Mucosa of descending colon (tissue), 3 donors: ENCODE results near the gene MACF1. TPM values are rescaled to one million over a fixed set of nuclear protein-coding genes. Genes with fewer than 3 reads are reported as not detected.

Experiments
- ATAC-seq: fragments of 200-7000 bp; cut with Tn5 transposase; one replicate; pipeline ENCODE4 v1.9.1; 2020; ENCODE audit warnings: mild to moderate bottlenecking, moderate library complexity
- DNase-seq, 3 donors: peaks; one replicate each; pipeline ENCODE4 v3.0.0-alpha.2; 2020
- H3K36me3 ChIP-seq: fragments of 200-600 bp; one replicate; pipeline ENCODE4 v1.8.0; 2021; ENCODE audit warnings: low read depth, mild to moderate bottlenecking
- H3K4me1 ChIP-seq: fragments of 200-600 bp; one replicate; pipeline ENCODE4 v1.8.0; 2021; ENCODE audit warnings: low read depth, mild to moderate bottlenecking
- H3K4me3 ChIP-seq: fragments of 200-600 bp; one replicate; pipeline ENCODE4 v1.8.0; 2021; ENCODE audit warnings: mild to moderate bottlenecking
- H3K9me3 ChIP-seq: fragments of 200-600 bp; one replicate; pipeline ENCODE4 v1.8.0; 2021; ENCODE audit warnings: mild to moderate bottlenecking
- intact Hi-C, 2 donors: fragments of 100-400 bp; cut with DNase I in 1 of 2; cut with micrococcal nuclease in 1 of 2; formaldehyde crosslinking; loops; one replicate each; pipeline versions ENCODE4 v1.11.0 to v1.11.1; 2022; cut with DNase I, micrococcal nuclease
- total RNA-seq, 3 donors: library from RNA; stranded (reverse); fragmentation: NEBNext Ultra II Directional in 2 of 3; extraction: Animal tissue kit (Norgen Biotek cat#: 25700) in 2 of 3; gene quantifications; one replicate each; pipeline versions ENCODE4 v1.2.1 to v1.2.4, GENCODE V29; 2021 to 2023
- TF ChIP-seq, protein P1 (sequence below): fragments of 200-600 bp; IDR thresholded peaks from one replicate; pipeline ENCODE4 v1.8.0; 2022; ENCODE audit warnings: antibody characterized with exemption, mild to moderate bottlenecking
- donor health status: DM: no; HTN: no; CAD: no; lungs with moderate emphysema.
- donor health status: DM: no; HTN: no; CAD: no.
- donor health status: DM: no; HTN: yes; CAD: no.

Gene MACF1
- total RNA-seq, 3 donors from 2014 or later: 146 to 362 (median 156) TPM

DNA sequence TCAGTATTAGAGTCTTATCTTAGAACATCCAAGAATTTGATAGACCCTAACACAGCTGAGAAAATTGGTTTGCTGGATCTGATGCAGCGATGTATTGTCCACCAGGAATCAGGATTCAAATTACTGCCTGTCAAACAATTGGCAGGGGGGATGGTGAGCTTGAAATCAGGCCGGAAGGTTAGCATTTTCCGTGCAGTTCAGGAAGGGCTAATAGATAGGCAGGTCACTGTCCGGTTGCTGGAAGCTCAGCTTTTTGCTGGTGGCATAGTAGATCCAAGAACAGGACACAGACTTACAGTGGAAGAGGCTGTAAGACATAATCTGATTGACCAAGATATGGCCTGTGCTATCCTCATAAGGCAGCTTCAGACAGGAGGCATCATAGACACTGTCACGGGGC is 127.2 kb downstream of the MACF1 start:
- no peak for ATAC-seq
- TF ChIP-seq, protein P1, sequence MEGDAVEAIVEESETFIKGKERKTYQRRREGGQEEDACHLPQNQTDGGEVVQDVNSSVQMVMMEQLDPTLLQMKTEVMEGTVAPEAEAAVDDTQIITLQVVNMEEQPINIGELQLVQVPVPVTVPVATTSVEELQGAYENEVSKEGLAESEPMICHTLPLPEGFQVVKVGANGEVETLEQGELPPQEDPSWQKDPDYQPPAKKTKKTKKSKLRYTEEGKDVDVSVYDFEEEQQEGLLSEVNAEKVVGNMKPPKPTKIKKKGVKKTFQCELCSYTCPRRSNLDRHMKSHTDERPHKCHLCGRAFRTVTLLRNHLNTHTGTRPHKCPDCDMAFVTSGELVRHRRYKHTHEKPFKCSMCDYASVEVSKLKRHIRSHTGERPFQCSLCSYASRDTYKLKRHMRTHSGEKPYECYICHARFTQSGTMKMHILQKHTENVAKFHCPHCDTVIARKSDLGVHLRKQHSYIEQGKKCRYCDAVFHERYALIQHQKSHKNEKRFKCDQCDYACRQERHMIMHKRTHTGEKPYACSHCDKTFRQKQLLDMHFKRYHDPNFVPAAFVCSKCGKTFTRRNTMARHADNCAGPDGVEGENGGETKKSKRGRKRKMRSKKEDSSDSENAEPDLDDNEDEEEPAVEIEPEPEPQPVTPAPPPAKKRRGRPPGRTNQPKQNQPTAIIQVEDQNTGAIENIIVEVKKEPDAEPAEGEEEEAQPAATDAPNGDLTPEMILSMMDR: no peak
- no peak for DNase-seq
- Histone ChIP-seq H3K36me3 (no peaks in the 10 kb centered on the region), H3K4me1 (no peaks in the 10 kb centered on the region), H3K4me3 (no peak overlapping the region), H3K9me3 (no peaks in the 10 kb centered on the region)
- intact Hi-C loops: no loop called here

DNA sequence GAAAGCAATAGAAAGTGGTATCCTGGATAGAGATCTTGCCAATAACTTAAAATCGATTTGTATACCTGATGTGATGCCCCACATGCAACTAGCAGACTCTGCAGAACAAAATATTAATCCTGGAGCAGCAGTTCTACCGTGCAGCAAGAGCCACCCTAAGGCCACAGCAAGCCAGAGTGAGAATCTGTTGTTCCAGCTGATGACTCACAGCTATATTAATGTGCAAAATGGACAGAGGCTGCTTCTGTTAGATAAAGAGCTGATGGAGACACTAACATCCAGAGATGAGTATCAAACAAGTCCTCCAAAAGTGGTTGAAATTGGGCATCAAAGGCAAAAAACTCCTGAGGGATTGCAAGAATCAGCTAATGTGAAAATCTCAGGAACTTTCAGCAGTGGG is 127.8 kb downstream of the MACF1 start:
- intact Hi-C loops: no loop called here
- Histone ChIP-seq H3K4me3 (no peak overlapping the region), H3K9me3 (no peaks in the 10 kb centered on the region), H3K4me1 (no peaks in the 10 kb centered on the region), H3K36me3 (no peaks in the 10 kb centered on the region)
- TF ChIP-seq, protein P1: no peak
- DNase-seq: no peak
- ATAC-seq: no peak

DNA sequence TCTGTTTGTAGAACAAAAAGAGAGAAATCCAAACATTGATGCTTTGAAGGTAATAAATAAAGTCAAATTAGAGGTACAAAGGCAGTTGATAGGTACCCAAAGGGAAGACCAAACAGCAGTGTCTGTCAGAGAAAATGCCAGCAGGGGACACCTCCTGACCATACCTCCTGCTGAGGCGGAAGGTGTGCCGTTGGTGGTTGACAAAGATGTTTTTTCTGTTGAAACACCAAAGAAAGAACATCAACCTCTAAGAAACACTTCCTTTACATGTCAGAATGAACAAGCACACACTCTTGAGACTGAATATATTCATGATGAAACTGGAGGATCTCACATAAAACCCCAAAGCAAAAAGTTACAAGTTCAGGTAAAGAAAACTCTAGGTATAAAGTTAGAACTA is 128.3 kb downstream of the MACF1 start:
- H3K36me3 ChIP-seq: no peaks in the 10 kb centered on the region
- H3K4me1 ChIP-seq: no peaks in the 10 kb centered on the region
- TF ChIP-seq, protein P1: no peak
- no peak overlapping the region for H3K4me3 ChIP-seq
- ATAC-seq (no peak), DNase-seq (no peak)
- no peaks in the 10 kb centered on the region for H3K9me3 ChIP-seq
- intact Hi-C loops: no loop called here

DNA sequence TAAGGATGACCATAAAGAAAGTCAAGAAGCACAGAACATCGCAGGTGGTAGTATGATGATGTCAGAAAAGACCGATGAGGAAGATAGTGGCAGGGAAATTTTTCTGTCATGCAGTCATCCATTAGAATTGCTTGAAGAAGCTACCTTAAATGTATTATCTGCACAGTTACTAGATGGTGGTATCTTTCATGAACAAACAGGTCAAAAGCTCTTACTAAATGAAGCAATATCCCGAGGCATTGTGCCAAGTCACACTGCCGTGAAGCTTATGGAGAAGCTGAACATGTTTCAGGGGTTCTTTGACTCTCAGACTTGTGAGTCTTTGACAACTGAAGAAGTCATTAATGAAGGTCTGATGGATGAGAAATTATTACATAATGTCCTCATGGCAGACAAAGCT is 128.8 kb downstream of the MACF1 start:
- intact Hi-C loops: no loop called here
- Histone ChIP-seq H3K4me1 (no peaks in the 10 kb centered on the region), H3K9me3 (no peaks in the 10 kb centered on the region), H3K36me3 (no peaks in the 10 kb centered on the region), H3K4me3 (no peak overlapping the region)
- DNase-seq (no peak), ATAC-seq (no peak)
- TF ChIP-seq, protein P1: no peak

DNA sequence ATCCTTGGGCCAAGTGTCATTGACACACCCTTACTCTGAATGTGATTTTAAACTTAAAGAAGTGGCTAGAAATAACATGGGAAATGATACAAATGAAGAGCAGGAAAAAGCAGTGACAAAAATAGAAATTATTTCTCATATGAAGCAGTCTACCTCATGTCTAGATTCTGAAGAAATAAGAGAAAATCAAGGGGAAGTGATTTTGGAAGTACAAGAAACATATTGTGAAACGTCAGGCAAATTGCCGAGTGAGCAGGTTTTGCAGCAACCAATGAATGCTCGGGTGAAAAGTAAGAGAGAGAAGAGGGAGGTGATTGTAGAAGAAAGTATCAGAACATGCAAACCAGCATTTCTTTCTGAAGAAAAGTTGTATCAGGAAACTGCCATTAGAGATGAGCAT is 130.7 kb downstream of the MACF1 start:
- Histone ChIP-seq H3K4me1 (no peaks in the 10 kb centered on the region), H3K4me3 (no peak overlapping the region), H3K36me3 (no peaks in the 10 kb centered on the region), H3K9me3 (no peaks in the 10 kb centered on the region)
- intact Hi-C loops: no loop called here
- DNase-seq (no peak), ATAC-seq (no peak)
- TF ChIP-seq, protein P1: no peak

DNA sequence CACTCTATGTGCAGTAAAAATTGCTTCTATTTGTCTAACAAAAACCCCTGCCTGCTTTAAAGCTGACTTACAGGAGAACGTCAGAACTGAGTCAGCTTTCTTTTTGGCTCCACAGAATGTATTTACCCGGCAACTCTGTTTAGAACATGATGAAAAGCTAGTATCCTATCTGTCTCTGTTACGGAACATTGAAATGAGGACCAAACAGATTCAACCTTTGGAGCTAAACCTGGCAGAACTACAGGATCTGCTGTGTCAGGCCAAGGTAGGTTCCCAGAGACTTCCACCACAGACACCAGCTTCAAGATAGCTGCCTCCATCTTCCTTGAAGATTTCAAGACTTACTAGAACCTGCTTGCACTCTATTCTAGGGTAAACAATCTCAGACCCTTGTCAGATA is 132.6 kb downstream of the MACF1 start:
- H3K4me1 ChIP-seq: no peaks in the 10 kb centered on the region

More for the DNA sequence above, 132.6 kb downstream of the MACF1 start:
- no peak overlapping the region for H3K4me3 ChIP-seq
- ATAC-seq (no peak), DNase-seq (no peak)
- intact Hi-C loops: no loop called here
- TF ChIP-seq, protein P1: no peak
- H3K9me3 ChIP-seq: no peaks in the 10 kb centered on the region
- H3K36me3 ChIP-seq: no peaks in the 10 kb centered on the region
